Epithelial cell of proximal tubule (primary cell): ENCODE data around the gene NMT2. TPM values are rescaled to one million over a fixed set of nuclear protein-coding genes. Genes with fewer than 3 reads are reported as not detected.

ENCODE experiments used
- DNase-seq: peaks from one replicate; pipeline ENCODE4 v3.0.0-alpha.2; 2011; ENCODE audit warnings: low read depth
- H3K4me3 ChIP-seq: 2 replicates; pipeline ENCODE4 v1.5.1; 2011; ENCODE audit warnings: low read depth, mild to moderate bottlenecking, low read length
- total RNA-seq: library from RNA; depleted of rRNA; stranded (reverse); fragments of >200 nt; gene quantifications from 2 replicates; pipeline ENCODE4 v1.2.3, GENCODE V29; 2015
- TF ChIP-seq, protein P1 (sequence below): conservative IDR thresholded peaks from 2 replicates; pipeline ENCODE4 v1.5.1; 2012; ENCODE audit warnings: low read depth, mild to moderate bottlenecking, low read length

NMT2 gene
- total RNA-seq, 1 donor from 2014 or later, result 28.5 TPM

DNA sequence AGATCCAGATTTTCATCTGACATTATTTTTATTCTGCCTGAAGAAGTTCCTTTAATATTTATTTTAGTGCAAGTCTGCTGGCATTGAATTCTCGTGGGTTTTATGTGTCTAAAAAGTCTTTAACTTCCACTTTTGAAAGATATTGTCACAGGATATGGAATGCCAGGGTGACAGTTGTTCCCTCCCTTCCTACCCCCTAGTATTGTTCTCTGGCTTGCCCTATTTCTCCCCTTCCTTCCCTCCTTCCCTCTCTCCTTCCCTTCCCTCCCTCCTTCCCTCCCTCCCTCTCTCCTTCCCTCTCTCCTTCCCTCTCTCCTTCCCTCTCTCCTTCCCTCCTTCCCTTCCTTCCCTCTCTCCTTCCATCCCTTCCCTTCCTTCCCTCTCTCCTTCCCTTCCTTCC, 109.8 kb downstream of the NMT2 start:
- TF ChIP-seq, protein P1, sequence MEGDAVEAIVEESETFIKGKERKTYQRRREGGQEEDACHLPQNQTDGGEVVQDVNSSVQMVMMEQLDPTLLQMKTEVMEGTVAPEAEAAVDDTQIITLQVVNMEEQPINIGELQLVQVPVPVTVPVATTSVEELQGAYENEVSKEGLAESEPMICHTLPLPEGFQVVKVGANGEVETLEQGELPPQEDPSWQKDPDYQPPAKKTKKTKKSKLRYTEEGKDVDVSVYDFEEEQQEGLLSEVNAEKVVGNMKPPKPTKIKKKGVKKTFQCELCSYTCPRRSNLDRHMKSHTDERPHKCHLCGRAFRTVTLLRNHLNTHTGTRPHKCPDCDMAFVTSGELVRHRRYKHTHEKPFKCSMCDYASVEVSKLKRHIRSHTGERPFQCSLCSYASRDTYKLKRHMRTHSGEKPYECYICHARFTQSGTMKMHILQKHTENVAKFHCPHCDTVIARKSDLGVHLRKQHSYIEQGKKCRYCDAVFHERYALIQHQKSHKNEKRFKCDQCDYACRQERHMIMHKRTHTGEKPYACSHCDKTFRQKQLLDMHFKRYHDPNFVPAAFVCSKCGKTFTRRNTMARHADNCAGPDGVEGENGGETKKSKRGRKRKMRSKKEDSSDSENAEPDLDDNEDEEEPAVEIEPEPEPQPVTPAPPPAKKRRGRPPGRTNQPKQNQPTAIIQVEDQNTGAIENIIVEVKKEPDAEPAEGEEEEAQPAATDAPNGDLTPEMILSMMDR, result no peak
- DNase-seq, result no peak

More for the DNA sequence above, 109.8 kb downstream of the NMT2 start:
- no peak overlapping the region for H3K4me3 ChIP-seq

Other genes starting within 250 kb of the NMT2 start
- gene DCLRE1C, start 214.6 kb downstream of the NMT2 start, total RNA-seq, result 5.4 and 8.2 TPM in 2 replicates
- not detected in 2 replicates for gene MEIG1, start 209.3 kb downstream of the NMT2 start, total RNA-seq
- 1.5 and 4.3 TPM in 2 replicates for gene OLAH, start 124.8 kb downstream of the NMT2 start, total RNA-seq
- gene ACBD7, start 79.9 kb downstream of the NMT2 start, total RNA-seq, result 1.2 and 1.6 TPM in 2 replicates
- 19.9 and 26.1 TPM in 2 replicates for gene RPP38, start 71.3 kb downstream of the NMT2 start, total RNA-seq
- 20.2 and 27.9 TPM in 2 replicates for gene FAM171A1, start 202.6 kb upstream of the NMT2 start, total RNA-seq